HG03108 (cell line): Measurements from ENCODE around the gene ANKRD11.

Source experiments
- ATAC-seq: cut with Tn5 transposase; IDR thresholded peaks from one replicate; pipeline ENCODE4 v1.9.1; 2021; ENCODE audit warnings: moderate library complexity; ENCODE audit not compliant: unreplicated experiment

Gene ANKRD11

GRCh38 chr16:89354325-89354724 is 136.0 kb downstream of the ANKRD11 start:
- ATAC-seq, result no peak

- ATAC-seq, result no peak
Measured at GRCh38 chr16:89352091-89352681, 138.2 kb downstream of the ANKRD11 start.

- no peak for ATAC-seq
Measured at GRCh38 chr16:89351645-89352044, 138.7 kb downstream of the ANKRD11 start.

- no peak for ATAC-seq
Measured at GRCh38 chr16:89350701-89351380, 139.5 kb downstream of the ANKRD11 start.

- no peak for ATAC-seq
Measured at GRCh38 chr16:89349947-89350633, 140.3 kb downstream of the ANKRD11 start.

- no peak for ATAC-seq
Measured at GRCh38 chr16:89347807-89348206, 142.6 kb downstream of the ANKRD11 start.

- ATAC-seq, result no peak
Measured at GRCh38 chr16:89346869-89347268, 143.5 kb downstream of the ANKRD11 start.

- no peak for ATAC-seq
Measured at GRCh38 chr16:89345642-89346150, 144.7 kb downstream of the ANKRD11 start.

- no peak for ATAC-seq
Measured at GRCh38 chr16:89344846-89345611, 145.3 kb downstream of the ANKRD11 start.

- no peak for ATAC-seq
Measured at GRCh38 chr16:89344458-89344834, 145.9 kb downstream of the ANKRD11 start.

GRCh38 chr16:89343501-89344457 is 146.6 kb downstream of the ANKRD11 start:
- ATAC-seq, result no peak

GRCh38 chr16:89341697-89342694 is 148.4 kb downstream of the ANKRD11 start:
- no peak for ATAC-seq

- ATAC-seq, result no peak
Measured at GRCh38 chr16:89341279-89341678, 149.1 kb downstream of the ANKRD11 start.

GRCh38 chr16:89338863-89339262 is 151.5 kb downstream of the ANKRD11 start:
- ATAC-seq, result no peak

GRCh38 chr16:89337965-89338364 is 152.4 kb downstream of the ANKRD11 start:
- ATAC-seq, result no peak

- ATAC-seq, result no peak
Measured at GRCh38 chr16:89335803-89336485, 154.4 kb downstream of the ANKRD11 start.

GRCh38 chr16:89334988-89335802 is 155.2 kb downstream of the ANKRD11 start:
- no peak for ATAC-seq

GRCh38 chr16:89334461-89334860 is 155.9 kb downstream of the ANKRD11 start:
- no peak for ATAC-seq
